ENCODE results near the gene LMNB1.

LMNB1 gene

DNA sequence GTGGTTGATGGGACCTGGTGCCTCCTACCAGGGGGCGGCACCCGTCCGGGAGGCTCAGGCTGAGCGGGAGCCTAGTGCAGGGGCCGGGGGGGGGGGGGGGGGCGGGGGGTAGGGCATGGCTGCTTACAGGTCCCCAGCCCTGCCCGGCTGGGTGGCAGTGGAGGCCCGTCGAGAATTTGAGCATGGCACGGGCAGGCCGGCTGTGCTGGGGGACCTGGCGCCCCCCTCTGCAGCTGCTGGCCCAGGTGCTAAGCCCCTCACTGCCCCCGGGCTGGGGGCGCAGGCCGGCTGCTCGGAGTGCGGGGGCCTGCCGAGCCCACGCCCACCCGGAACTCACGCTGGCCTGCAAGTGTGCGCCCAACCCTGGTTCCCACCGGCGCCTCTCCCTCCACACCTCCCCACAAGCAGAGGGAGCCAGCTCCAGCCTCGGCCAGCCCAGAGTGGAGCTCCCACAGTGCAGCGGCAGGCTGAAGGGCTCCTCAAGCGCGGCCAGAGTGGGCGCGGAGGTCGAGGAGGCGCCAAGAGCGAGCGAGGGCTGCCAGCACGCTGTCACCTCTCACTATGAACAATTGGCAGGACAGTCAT is 77.7 kb downstream of the LMNB1 start:
- DNase-seq (ENCODE audit: low read depth in 2 of 2), result no peak

DNA sequence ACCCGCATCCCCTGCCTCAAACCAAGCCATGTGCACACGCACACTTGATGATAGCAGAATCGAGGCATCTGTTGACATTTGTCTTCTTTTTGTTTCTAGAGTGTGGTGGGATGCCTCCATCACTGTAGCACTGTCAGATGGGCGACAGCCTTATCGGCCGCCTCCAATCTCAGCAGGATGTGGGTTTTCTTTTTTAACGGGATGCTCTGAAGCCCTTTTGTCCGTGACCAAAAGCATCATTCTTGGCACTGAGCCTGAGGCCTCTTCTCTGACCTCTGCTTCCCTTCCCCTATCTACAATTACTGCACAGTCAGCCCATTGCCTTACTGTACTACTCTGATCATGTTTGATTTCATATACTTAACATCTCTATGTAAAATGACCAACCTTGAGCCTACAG is 78.3 kb downstream of the LMNB1 start:
- DNase-seq (ENCODE audit: low read depth in 2 of 2), result no peak

DNA sequence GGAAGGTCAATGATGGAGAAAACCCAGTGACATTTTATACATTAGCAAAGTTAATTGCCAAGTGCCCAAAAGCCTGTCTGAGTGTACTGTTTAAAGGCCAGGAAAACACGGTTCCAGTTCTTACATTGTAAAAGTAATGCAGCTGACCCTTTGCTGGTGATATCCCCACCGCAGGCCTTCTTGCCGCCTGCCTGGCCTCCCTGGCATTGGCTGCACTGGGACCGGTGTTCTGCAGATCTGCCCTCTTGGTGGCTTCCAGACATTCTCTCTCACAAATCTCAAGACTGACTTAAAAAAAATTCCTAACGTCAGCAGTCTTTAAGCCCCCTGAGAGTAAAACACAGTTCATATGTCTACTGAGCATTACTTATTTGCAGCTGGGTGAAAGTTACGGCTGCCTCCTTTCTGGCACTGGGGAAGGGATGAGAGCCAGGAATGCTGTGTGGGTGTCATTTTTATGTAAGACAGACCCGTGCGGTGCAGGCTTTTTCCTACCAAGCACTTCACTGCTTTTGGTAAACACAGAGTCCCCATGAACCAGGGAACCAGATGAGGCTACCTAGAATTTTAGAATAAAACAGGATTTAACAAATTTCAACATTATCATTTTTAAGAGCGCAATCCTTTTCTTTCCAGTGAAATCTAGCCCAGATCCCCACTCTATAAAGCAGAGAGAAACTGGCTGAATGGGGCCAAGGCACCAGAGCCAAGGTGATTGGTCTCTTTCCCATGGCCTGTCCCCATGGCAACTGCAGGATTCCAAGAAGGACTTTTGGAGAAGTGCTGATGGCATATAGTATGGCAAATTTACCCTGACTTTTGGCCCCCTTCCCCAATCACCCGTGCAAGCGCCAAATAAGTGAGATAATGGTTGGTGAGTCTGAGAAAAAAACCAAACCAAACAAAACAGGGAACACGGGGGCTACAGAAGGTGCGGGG is 80.8 kb downstream of the LMNB1 start:
- no peak for DNase-seq (ENCODE audit: low read depth in 2 of 2)

GRCh38 chr5:126858441-126858840 is 81.5 kb downstream of the LMNB1 start:
- DNase-seq (ENCODE audit: low read depth in 2 of 2), result no peak

GRCh38 chr5:126863402-126863801 is 86.5 kb downstream of the LMNB1 start:
- no peak for DNase-seq (ENCODE audit: low read depth in 2 of 2)

DNA sequence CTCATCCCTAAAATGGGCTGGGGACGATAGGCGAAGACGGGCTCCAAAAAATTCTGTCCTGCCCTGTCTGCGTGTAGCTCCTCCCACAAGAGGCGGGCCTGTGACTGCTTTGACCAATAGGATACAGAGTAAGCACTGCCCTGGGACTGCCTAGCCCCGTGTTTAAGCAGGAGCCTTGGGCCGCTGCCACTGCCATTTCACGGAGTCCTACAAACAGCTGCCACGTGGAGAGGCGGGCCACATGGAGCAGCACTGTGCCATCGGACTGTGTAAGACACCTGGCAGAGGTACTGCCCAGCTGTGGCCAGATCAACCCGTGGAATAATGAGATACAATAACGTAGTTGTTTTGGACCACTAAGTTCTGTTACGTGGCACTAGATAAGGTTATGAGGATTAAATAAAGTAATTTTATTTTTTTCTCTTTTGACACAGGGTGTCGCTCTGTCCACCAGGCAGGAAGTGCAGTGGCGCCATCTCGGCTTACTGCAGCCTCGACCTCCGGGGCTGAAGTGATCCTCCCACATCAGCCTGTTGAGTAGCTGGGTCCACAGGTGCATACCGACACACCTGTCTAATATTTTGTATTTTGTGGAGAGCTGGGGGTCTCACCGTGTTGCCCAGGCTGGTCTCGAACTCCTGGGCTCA is 87.2 kb downstream of the LMNB1 start:
- DNase-seq (ENCODE audit: low read depth in 2 of 2), result no peak

DNA sequence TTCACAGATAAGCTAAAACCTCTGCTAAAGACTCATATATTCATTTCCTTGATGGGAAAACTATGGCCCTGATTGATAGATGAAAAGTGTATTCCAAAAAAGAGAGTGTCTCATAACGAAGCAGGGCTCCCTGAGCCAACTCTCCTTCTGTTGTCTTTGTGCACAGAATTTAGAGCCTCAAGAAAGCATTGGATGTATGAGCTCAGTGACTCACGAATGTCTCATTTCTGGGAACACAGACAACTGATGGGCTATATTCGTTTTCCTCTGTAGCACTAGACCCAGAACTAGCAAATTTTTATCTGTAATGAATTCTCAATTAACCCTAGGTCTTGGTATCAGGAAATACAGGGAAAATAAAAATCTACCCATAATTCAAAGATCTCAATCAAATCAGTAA is 88.4 kb downstream of the LMNB1 start:
- DNase-seq (ENCODE audit: low read depth in 2 of 2), result no peak

DNA sequence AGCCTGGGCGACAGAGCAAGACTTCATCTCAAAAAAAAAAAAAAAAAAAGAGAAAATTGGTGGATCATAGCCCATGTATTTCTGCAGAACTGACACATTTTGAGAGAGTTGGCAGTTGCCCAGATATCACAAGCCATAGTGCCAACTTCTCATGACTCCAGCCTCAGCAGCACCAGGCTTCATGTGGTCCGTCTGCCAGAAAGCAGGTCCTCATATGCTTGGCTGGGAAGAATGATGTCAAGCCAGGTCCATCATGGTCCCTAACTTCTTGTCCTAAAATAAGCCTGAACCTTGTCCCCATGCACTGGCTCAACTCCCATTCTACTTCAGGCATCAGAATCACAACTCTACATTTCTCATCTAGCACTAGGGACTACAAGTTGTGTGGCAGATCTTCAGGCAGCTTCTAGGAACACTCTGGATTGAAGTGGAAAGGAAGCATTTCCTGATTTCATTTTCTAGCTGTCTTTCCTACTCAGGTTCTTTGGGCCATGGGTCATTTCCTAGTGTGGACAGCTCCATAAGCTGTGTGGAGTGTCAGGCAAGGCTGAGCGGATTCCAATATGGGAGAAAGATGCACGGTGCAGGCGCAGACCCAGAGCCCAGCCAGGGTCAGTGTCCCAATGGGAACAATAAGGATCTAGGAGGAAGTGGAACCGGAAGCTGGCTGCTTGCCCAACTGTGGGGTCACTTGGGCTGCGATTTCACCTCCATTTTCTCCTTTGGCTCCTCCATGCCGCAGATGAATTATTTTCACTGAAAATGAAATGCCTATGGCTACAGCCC is 90.1 kb downstream of the LMNB1 start:
- no peak for DNase-seq (ENCODE audit: low read depth in 2 of 2)

DNA sequence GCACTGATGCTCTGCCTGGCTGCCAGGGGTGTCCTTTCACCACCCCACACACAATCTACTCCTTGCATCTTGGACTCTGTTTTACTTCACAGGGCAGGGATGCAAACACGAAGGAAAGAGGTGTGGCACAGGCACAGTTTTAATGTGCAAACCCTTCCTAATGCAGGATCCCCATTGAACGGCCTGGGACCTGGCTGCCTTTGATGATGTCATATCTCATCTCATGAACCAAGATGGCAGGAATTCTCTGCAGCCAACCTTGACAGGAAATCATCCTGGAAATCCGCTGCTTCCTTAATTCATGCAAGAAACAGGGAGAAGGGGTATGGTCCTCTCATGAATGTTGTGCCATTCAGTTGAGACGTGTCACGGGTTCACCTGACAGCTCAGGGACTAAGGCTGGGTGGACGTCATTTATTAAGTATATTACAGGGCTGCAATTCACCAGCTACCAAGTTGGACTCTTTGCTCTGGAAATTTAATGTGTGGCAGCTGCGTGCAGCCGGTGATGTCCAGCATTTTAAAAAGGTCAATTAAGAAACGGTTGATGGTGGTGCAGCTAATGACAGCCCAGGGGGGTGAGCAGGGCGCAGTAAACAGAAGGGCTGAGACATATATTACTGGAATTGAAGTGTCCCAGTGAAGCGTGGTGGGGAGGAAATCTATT is 91.5 kb downstream of the LMNB1 start:
- DNase-seq (ENCODE audit: low read depth in 2 of 2), result no peak

DNA sequence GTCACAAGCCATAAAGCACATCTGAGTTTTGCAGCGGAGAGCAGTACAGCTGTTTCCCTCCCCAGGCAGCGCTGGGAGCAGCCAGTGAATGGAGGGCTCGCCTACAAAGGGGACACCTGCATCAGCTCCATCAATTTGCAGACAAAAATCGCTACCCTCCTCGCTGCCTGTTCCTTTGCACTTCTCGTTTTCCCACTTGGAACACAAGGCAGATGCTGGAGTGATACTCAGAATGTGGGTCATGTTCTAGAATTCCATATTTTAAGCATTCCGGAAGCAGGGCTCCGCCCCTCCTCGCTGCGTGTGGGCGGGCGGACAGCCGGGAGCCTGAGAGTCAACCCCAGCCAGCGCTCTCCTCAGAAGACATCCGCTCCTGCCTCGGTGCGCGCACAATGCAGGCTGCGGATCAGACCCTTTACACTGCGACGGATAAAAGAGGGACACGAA is 92.1 kb downstream of the LMNB1 start:
- no peak for DNase-seq (ENCODE audit: low read depth in 2 of 2)

- DNase-seq (ENCODE audit: low read depth in 2 of 2), result no peak
Measured at GRCh38 chr5:126871441-126871840, 94.5 kb downstream of the LMNB1 start.

DNA sequence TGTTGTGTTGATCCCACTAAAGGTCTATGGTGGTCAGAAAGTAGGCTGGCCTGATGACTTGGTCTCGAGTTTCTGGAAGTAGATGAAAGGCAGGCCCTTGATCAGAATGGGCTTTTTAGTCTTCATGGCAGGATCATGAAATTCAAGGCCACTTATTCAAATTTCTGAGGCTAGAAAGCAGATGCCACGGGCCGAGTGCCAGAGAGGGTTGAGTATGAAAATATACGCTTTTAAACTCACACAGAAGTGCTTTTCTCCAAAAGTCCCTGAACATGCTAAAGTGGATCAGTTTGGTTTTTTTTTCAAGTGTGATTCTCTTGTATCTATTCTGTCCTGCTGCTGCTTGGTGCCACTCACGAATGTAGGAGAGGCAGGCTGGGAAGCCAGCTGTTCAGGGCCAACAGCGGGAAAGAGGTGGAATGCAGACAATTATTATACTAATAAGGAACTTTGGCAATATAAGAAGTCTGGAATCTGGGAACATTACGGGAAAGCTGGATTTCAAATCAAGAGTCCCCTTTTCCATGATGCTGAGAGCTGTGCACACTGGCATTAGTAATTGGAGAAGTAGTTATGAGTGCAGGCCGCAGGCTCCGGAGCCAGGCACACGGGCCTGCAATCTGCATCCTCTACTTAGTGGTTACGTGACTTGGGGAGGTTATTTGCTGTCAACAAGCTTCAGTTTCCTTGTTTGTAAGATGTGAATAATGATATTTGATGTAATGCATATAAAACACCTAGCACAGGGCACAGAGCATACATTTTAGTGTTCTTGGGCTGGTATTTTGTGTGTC is 95.8 kb downstream of the LMNB1 start:
- DNase-seq (ENCODE audit: low read depth in 2 of 2), result no peak

DNA sequence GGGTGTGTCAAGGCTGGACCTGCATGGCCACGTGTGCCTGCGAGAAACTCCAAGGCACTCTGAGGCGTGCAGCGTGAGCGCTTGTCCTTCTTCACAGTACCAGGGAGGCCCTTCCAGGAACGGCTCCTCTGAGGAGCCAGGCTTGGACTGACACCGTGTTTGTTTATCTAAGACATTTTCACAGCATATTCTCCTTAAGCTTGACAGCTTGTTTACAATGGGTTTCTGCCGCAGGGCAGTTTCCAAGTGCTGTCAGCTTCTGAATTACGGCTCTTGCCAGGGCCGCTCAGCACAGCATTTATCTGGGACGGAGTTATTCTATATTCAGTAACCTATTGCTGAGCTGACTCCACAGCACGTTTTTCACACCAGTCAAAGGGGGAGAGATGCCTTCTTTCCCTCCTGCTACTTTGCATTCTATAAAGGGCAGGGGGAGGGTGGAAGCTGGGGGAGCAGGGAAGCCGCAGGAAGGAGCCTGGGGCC is 98.4 kb downstream of the LMNB1 start:
- DNase-seq (ENCODE audit: low read depth in 2 of 2), result no peak

DNA sequence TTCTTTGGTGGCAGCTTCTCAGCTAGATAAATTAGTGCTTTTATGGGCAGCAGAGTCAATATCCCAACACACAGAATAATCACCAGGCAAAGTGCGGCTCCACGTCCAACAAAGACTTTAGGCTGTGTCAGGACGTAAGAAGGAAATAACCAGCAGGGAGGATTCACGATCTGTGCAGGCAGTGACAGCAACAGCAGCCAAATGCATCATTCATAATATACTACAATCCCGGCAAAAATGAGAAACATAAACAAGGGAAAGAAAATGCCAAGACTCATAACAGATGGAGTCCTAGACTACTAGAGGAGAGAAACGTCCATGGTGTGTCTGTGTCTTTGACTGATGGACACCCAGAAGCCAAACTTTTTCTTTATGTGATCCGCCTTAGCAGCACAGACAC is 100.7 kb downstream of the LMNB1 start:
- no peak for DNase-seq (ENCODE audit: low read depth in 2 of 2)

- no peak for DNase-seq (ENCODE audit: low read depth in 2 of 2)
Measured at GRCh38 chr5:126878085-126878484, 101.1 kb downstream of the LMNB1 start.

DNA sequence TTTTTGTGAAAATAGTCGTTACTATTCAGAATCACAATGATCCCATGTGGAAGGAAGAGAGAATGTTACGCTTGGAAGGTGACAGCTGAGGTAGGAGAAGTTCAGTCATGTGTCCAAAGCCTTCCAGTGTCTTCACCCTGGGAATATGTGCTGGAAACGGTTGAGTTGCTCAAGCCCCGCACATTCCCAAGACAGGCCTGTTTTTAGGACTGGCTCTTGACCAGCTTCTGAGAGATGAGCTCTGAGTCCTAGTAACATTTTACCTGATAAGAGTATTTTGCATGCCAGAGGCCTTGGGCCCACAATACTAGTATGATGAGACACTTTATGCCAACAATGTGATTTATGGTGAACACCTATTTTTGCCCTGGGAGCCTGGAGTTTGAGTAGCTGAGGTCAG is 101.7 kb downstream of the LMNB1 start:
- DNase-seq (ENCODE audit: low read depth in 2 of 2), result no peak

DNA sequence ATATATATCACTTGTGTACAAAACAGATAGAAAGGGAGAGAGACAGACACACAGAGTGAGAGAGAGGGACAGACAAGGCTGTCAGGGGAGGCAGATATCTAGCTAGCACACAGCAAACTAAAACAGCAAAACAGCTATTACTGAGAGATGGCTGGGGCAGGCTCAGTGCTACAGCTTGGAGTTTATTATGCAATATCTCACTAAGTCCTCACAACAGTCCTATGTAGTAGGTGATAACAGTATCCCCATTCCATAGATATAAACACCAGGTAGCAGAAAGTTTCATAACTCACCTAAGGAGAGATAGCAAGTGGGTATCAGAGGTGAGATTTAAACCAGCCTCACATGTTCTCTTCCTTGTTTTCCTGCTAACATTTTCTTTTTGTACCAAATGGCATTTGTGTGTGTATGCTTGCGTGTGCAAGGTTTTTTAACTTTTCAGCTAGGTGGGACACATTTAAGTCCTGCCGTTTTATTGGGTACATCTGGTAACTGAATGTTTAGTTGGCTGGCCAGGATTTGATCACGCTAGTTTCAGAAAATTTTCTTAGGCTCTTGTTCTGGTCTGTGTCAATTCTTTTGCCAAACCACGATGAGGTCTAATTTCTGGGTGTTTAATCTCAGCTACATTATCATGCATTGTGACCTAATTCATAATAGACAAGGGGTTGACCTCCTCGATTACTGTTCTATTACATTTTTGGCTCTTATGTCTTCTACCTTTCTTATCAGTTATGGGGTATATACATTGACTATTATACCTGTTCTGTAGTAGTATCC is 105.1 kb downstream of the LMNB1 start:
- no peak for DNase-seq (ENCODE audit: low read depth in 2 of 2)

DNA sequence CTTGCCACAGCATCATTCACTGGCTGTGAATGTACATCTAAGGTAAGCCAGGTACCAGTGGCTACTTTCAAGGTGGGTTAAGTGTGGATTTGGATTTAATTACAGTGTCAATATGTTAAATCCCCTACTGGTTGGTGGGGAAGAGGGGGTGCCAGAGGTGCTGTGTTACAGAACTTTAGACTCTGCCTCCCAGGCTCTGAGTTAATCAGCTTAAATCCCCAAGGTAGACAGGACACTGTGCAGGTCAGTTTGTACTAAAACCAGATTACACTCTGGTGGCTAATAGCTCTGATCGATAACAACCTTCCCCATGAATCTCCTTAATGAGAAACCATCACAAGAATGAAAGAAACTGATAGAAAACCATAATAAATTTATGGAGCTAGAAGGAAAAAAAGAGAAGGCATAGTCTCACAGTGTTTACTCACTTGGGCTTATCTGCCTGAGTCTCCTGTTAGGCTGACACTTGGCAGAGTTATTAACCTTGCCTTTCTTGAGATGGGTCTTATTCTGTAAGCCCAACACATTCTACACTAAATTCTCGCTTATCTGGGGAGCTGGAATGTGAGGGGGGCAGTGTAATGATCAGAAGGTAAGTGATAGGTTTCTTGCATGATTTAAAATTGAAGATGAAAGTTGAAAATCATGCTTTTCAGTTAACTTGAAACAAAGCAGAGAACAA is 106.8 kb downstream of the LMNB1 start:
- DNase-seq (ENCODE audit: low read depth in 2 of 2), result no peak

DNA sequence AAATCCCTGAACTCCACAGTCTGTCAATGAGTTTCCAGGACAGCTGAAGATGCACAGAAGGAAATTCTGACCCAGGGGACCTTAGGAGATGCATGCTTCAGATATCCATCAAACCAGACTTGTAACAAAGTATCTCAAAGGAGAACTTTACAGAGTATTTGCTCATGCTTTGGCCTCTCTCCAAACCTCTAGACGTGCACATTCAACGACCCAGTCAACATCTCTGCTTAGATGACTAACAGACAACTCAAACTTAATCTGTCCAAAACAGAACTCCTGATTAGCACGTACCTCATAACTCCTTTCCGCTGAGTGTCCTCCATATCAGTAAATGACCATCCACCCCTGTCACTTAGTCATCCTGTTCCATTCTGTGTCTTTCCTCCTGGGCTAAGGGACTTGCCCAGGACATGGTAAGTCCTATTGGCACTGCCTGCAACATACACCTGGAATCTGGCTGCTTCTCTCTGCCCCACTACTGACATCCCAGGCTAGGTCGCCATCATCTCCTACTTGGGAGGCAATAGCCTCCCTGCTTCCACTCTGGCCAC is 107.4 kb downstream of the LMNB1 start:
- DNase-seq (ENCODE audit: low read depth in 2 of 2), result no peak
